Hepatocyte (in vitro differentiated cells): ENCODE results near the gene AHNAK. TPM values are rescaled to one million over a fixed set of nuclear protein-coding genes. Genes with fewer than 3 reads are reported as not detected.

Experiments
- DNase-seq: peaks from one replicate; pipeline ENCODE4 v3.0.0-alpha.2; 2016; ENCODE audit warnings: low spot score
- H2AFZ ChIP-seq: fragments of 200-600 bp; sonication (generic); 2 replicates; pipeline ENCODE4 v1.6.0; 2016; ENCODE audit warnings: antibody characterized with exemption, mild to moderate bottlenecking
- H3K27ac ChIP-seq: fragments of 200-600 bp; sonication (generic); 2 replicates; pipeline ENCODE4 v1.5.1; 2016; ENCODE audit warnings: mild to moderate bottlenecking
- H3K27me3 ChIP-seq: fragments of 200-600 bp; sonication (generic); 2 replicates; pipeline ENCODE4 v1.6.1; 2016
- H3K36me3 ChIP-seq: fragments of 200-600 bp; sonication (generic); replicated peaks from 2 replicates; pipeline ENCODE4 v1.5.1; 2016; ENCODE audit warnings: low read depth; ENCODE audit not compliant: insufficient read depth
- H3K4me1 ChIP-seq: fragments of 200-600 bp; sonication (generic); 2 replicates; pipeline ENCODE4 v1.5.1; 2016; ENCODE audit warnings: mild to moderate bottlenecking, moderate library complexity; ENCODE audit not compliant: insufficient read depth
- H3K4me2 ChIP-seq: fragments of 200-600 bp; sonication (generic); 2 replicates; pipeline ENCODE4 v1.6.0; 2016
- H3K4me3 ChIP-seq: fragments of 200-600 bp; sonication (generic); 2 replicates; pipeline ENCODE4 v1.5.1; 2016; ENCODE audit warnings: mild to moderate bottlenecking
- H3K79me2 ChIP-seq: fragments of 200-600 bp; sonication (generic); 2 replicates; pipeline ENCODE4 v1.6.0; 2017; ENCODE audit warnings: mild to moderate bottlenecking
- H3K9me2 ChIP-seq: fragments of 200-600 bp; sonication (generic); replicated peaks from 2 replicates; pipeline ENCODE4 v1.6.0; 2017; ENCODE audit warnings: mild to moderate bottlenecking; ENCODE audit not compliant: insufficient read depth
- H3K9me3 ChIP-seq: fragments of 200-600 bp; sonication (generic); 2 replicates; pipeline ENCODE4 v1.5.1; 2016; ENCODE audit warnings: low read depth, mild to moderate bottlenecking
- H4K20me1 ChIP-seq: fragments of 200-600 bp; sonication (generic); 2 replicates; pipeline ENCODE4 v1.6.0; 2016; ENCODE audit warnings: mild to moderate bottlenecking; ENCODE audit not compliant: insufficient read depth, poor library complexity, severe bottlenecking
- CTCF ChIP-seq: fragments of 200-600 bp; sonication (generic); IDR thresholded peaks from 2 replicates; pipeline ENCODE4 v1.5.1; 2016; ENCODE audit warnings: antibody characterized with exemption, mild to moderate bottlenecking; ENCODE audit not compliant: poor library complexity
- EZH2 ChIP-seq: fragments of 200-600 bp; sonication (generic); IDR thresholded peaks from 2 replicates; pipeline ENCODE4 v1.6.1; 2016; ENCODE audit warnings: antibody characterized with exemption, mild to moderate bottlenecking, borderline replicate concordance
- EZH2phosphoT487 ChIP-seq: fragments of 200-600 bp; sonication (generic); IDR thresholded peaks from one replicate; pipeline ENCODE4 v1.6.1; 2018; ENCODE audit warnings: antibody characterized with exemption, mild to moderate bottlenecking, low read depth, moderate library complexity; ENCODE audit not compliant: unreplicated experiment, severe bottlenecking
- WGBS: methylation state at CpG from one replicate; pipeline ENCODE4 v1.1.6; 2016; ENCODE audit warnings: low lambda C conversion rate; ENCODE audit errors: missing lambda C conversion rate; 5-methylcytosine and 5-hydroxymethylcytosine counted together
- polyA plus RNA-seq: library from polyadenylated mRNA; unstranded; fragments of >200 nt; fragmentation: Nextera tagmentation; extraction: Ambion mirVana; gene quantifications from 2 replicates; pipeline ENCODE4 v1.2.1, GENCODE V29; 2016
- total RNA-seq: library from RNA; depleted of rRNA; stranded (reverse); fragments of >200 nt; gene quantifications from 2 replicates; pipeline ENCODE4 v1.2.3, GENCODE V29; 2014

The AHNAK gene
- total and polyA plus RNA-seq, 2 experiments from 2014 or later = 47.6 to 237 TPM

GRCh38 chr11:62505440-62506091 is 41.0 kb downstream of the AHNAK start:
- H3K27ac ChIP-seq = peak overlapping the region; percentile 35
- H3K27me3 ChIP-seq = no peaks in the 10 kb centered on the region
- H3K36me3 ChIP-seq = no peaks in the 10 kb centered on the region
- H3K4me1 ChIP-seq = peaks cover 68% of the 10 kb centered on the region
- H4K20me1 ChIP-seq = no peaks in the 10 kb centered on the region
- H3K79me2 ChIP-seq = no peaks in the 10 kb centered on the region
- no peaks in the 10 kb centered on the region for H3K9me2 ChIP-seq
- 26% methylated on average over 17 of the region's 30 CpGs for WGBS
- peak overlapping the region; percentile 36 for H2AFZ ChIP-seq
- DNase-seq = peak; percentile 64
- TF ChIP-seq EZH2 (no peak), CTCF (no peak), EZH2phosphoT487 (no peak)
- peak overlapping the region; percentile 74 for H3K4me2 ChIP-seq
- H3K4me3 ChIP-seq = no peak overlapping the region
- no peaks in the 10 kb centered on the region for H3K9me3 ChIP-seq

GRCh38 chr11:62505059-62505439 is 41.6 kb downstream of the AHNAK start:
- TF ChIP-seq CTCF = no peak
- TF ChIP-seq EZH2phosphoT487 = no peak
- no peak for TF ChIP-seq EZH2
- Histone ChIP-seq H3K79me2 (no peaks in the 10 kb centered on the region), H3K36me3 (no peaks in the 10 kb centered on the region), H3K27ac (peak overlapping the region; percentile 35), H3K9me3 (no peaks in the 10 kb centered on the region), H2AFZ (peak overlapping the region; percentile 36), H3K9me2 (no peaks in the 10 kb centered on the region), H3K4me3 (no peak overlapping the region), H3K27me3 (no peaks in the 10 kb centered on the region), H3K4me2 (peak overlapping the region; percentile 74), H4K20me1 (no peaks in the 10 kb centered on the region), H3K4me1 (peaks cover 69% of the 10 kb centered on the region)
- DNase-seq = no peak
- WGBS = 42% methylated on average over 12 of the region's 12 CpGs

- no peak for TF ChIP-seq EZH2phosphoT487
- TF ChIP-seq EZH2 = no peak
- no peak for TF ChIP-seq CTCF
- 54% methylated on average over 15 of the region's 15 CpGs for WGBS
- no peaks in the 10 kb centered on the region for H3K36me3 ChIP-seq
- no peaks in the 10 kb centered on the region for H3K9me2 ChIP-seq
- no peaks in the 10 kb centered on the region for H4K20me1 ChIP-seq
- H3K27me3 ChIP-seq = no peaks in the 10 kb centered on the region
- H2AFZ ChIP-seq = no peak overlapping the region
- DNase-seq = peak; percentile 41
- H3K4me1 ChIP-seq = peaks cover 76% of the 10 kb centered on the region
- no peak overlapping the region for H3K4me3 ChIP-seq
- peak overlapping the region; percentile 74 for H3K4me2 ChIP-seq
- H3K9me3 ChIP-seq = no peaks in the 10 kb centered on the region
- peak overlapping the region; percentile 25 for H3K27ac ChIP-seq
- H3K79me2 ChIP-seq = no peaks in the 10 kb centered on the region
Observed at GRCh38 chr11:62504158-62504973, 42.2 kb downstream of the AHNAK start.
